ENCODE measurements around the gene KRT39. TPM values are rescaled to one million over a fixed set of nuclear protein-coding genes. Genes with fewer than 3 reads are reported as not detected.

KRT39 gene
- total RNA-seq (2014; rRNA removed; shearing (Covaris generic)) (not detected in 2 replicates), polyA plus RNA-seq (2016; fragmentation: Nextera tagmentation; extraction: Ambion mirVana) (not detected in 2 replicates)
- long read RNA-seq = 0 reads

DNA sequence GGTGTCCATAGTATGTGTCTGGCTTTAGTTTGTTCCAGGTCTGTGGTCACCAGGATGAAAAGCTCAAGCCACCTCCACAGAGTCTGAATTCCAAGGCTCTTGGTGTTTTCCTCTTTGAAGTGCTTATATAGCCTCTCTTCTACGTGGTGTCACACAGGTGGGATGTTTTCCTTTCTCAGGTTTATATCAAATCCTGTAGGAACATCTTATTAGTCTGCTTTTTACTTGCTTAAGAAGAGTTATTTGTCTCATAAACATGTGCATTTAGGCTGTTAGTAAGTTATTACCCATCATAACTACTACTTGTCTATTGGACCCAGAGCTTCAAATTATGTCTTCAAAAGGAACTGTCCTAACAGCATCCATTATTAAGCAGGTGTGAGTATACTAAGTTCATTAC lies at the start of gene KRT39:
KRT39 (minus strand) TSS at position 101 of the 400 bp plus-strand sequence; CDS start at position 9, 92 bp downstream.
- Histone ChIP-seq H3K27me3 (ENCODE audit: insufficient read depth) (no peaks in the 10 kb centered on the region), H2AFZ (no peak within 1 kb of the TSS), H3K79me2 (replicated peaks; ENCODE audit: insufficient read depth) (no peaks in the 10 kb centered on the region), H3K4me1 (ENCODE audit: insufficient read depth) (no peaks in the 10 kb centered on the region), H3F3A (replicated peaks; ENCODE audit: low read depth) (no peaks in the 10 kb centered on the region), H3K4me2 (no peak within 1 kb of the TSS), H4K20me1 (replicated peaks; ENCODE audit: insufficient read depth) (no peaks in the 10 kb centered on the region), H3K27ac (ENCODE audit: low read depth) (no peak within 1 kb of the TSS), H3K4me3 (no peak within 1 kb of the TSS), H3K36me3 (ENCODE audit: insufficient read depth) (no peaks in the 10 kb centered on the region), H3K9me2 (ENCODE audit: insufficient read depth) (no peaks in the 10 kb centered on the region)
- no peaks in the 10 kb centered on the region for H3K4me1 Mint-ChIP-seq
- DNase-seq (ENCODE audit: low spot score) (no peak), ATAC-seq (no peak)
- H3K9me3 Mint-ChIP-seq = peaks cover 4% of the 10 kb centered on the region; the same call in 2 of the 3 replicates
- H3K27me3 Mint-ChIP-seq (ENCODE audit: insufficient read depth, low read depth, poor library complexity) = peaks cover 3% of the 10 kb centered on the region
- H3K36me3 Mint-ChIP-seq (ENCODE audit: low read depth) = no peaks in the 10 kb centered on the region
- TF ChIP-seq ZNF114 (CRISPR knock-in tag; IDR thresholded peaks at IDR 0.05) (no peak), POLR2AphosphoS5 (IDR thresholded peaks at IDR 0.05; ENCODE audit: low read depth) (no peak), EZH2 (IDR thresholded peaks at IDR 0.05; ENCODE audit: low read depth, unreplicated experiment) (no peak), JUNB (IDR thresholded peaks at IDR 0.05; ENCODE audit: unreplicated experiment) (no peak), EZH2phosphoT487 (IDR thresholded peaks at IDR 0.05; ENCODE audit: unreplicated experiment) (no peak), ZNF331 (CRISPR knock-in tag; IDR thresholded peaks at IDR 0.05; ENCODE audit: low read depth) (no peak), NANOG (IDR thresholded peaks at IDR 0.05; ENCODE audit: borderline replicate concordance) (no peak)
- TF ChIP-seq, protein P1, sequence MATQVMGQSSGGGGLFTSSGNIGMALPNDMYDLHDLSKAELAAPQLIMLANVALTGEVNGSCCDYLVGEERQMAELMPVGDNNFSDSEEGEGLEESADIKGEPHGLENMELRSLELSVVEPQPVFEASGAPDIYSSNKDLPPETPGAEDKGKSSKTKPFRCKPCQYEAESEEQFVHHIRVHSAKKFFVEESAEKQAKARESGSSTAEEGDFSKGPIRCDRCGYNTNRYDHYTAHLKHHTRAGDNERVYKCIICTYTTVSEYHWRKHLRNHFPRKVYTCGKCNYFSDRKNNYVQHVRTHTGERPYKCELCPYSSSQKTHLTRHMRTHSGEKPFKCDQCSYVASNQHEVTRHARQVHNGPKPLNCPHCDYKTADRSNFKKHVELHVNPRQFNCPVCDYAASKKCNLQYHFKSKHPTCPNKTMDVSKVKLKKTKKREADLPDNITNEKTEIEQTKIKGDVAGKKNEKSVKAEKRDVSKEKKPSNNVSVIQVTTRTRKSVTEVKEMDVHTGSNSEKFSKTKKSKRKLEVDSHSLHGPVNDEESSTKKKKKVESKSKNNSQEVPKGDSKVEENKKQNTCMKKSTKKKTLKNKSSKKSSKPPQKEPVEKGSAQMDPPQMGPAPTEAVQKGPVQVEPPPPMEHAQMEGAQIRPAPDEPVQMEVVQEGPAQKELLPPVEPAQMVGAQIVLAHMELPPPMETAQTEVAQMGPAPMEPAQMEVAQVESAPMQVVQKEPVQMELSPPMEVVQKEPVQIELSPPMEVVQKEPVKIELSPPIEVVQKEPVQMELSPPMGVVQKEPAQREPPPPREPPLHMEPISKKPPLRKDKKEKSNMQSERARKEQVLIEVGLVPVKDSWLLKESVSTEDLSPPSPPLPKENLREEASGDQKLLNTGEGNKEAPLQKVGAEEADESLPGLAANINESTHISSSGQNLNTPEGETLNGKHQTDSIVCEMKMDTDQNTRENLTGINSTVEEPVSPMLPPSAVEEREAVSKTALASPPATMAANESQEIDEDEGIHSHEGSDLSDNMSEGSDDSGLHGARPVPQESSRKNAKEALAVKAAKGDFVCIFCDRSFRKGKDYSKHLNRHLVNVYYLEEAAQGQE (IDR thresholded peaks at IDR 0.05; ENCODE audit: unreplicated experiment) = no peak
- TF ChIP-seq, protein P2, sequence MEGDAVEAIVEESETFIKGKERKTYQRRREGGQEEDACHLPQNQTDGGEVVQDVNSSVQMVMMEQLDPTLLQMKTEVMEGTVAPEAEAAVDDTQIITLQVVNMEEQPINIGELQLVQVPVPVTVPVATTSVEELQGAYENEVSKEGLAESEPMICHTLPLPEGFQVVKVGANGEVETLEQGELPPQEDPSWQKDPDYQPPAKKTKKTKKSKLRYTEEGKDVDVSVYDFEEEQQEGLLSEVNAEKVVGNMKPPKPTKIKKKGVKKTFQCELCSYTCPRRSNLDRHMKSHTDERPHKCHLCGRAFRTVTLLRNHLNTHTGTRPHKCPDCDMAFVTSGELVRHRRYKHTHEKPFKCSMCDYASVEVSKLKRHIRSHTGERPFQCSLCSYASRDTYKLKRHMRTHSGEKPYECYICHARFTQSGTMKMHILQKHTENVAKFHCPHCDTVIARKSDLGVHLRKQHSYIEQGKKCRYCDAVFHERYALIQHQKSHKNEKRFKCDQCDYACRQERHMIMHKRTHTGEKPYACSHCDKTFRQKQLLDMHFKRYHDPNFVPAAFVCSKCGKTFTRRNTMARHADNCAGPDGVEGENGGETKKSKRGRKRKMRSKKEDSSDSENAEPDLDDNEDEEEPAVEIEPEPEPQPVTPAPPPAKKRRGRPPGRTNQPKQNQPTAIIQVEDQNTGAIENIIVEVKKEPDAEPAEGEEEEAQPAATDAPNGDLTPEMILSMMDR (conservative IDR thresholded peaks at IDR 0.05; ENCODE audit: low read depth in 2 of 2) = no peak
- TF ChIP-seq, protein P3, sequence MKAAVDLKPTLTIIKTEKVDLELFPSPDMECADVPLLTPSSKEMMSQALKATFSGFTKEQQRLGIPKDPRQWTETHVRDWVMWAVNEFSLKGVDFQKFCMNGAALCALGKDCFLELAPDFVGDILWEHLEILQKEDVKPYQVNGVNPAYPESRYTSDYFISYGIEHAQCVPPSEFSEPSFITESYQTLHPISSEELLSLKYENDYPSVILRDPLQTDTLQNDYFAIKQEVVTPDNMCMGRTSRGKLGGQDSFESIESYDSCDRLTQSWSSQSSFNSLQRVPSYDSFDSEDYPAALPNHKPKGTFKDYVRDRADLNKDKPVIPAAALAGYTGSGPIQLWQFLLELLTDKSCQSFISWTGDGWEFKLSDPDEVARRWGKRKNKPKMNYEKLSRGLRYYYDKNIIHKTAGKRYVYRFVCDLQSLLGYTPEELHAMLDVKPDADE (IDR thresholded peaks at IDR 0.05) = no peak
- H3K27ac Mint-ChIP-seq = no peak within 1 kb of the TSS
- H3K4me3 Mint-ChIP-seq = no peak within 1 kb of the TSS

Measured in GM23338 (cell line).